HPDE6-E6E7 (cell line): Measurements from ENCODE around the gene RABGGTA.
A peak's percentile ranks its signal among the peaks of the same experiment; 100 is the strongest.

Source experiments
- DNase-seq: peaks from one replicate; pipeline ENCODE4 v3.0.0; 2011; ENCODE audit warnings: missing footprints; ENCODE audit errors: extremely low spot score

The RABGGTA gene

DNA sequence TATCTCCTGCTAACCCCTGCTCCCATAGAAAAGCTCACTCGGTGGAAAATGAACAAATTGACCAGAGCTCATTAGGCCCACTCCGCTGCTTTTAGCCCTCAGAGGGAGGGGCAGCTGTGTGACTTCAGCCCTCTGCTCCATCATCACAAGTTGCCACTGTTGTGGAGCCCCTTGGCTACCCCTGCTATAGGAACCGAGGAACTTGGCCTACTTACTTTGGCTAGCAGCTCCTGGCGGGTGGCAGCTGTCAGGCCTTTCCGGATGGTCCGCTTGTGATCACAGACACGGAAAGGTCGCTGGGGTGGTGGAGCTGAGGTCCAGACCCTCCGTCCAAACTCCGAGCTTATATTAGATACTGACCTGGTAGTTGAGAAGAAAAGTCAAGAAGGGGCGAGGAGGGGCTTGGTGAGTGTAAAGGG lies 35.8 kb upstream of the RABGGTA start:
- no peak for DNase-seq

DNA sequence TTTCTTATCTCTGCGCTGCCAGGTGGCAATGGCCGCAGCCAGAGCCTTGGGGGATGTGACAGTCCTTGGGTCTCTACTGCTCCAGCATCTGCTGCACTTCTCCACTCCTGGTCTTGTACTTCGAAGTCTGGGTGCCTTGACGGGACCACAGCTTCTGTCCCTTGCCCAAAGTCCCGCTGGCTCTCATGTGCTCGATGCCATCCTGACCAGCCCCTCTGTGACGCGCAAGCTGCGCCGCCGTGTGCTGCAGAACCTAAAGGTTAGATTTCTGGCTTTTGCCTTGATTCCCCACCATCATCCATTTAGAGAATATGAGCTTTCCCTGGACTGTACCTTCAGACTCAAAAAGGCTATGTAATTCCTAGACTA lies 32.6 kb upstream of the RABGGTA start:
- DNase-seq = no peak

DNA sequence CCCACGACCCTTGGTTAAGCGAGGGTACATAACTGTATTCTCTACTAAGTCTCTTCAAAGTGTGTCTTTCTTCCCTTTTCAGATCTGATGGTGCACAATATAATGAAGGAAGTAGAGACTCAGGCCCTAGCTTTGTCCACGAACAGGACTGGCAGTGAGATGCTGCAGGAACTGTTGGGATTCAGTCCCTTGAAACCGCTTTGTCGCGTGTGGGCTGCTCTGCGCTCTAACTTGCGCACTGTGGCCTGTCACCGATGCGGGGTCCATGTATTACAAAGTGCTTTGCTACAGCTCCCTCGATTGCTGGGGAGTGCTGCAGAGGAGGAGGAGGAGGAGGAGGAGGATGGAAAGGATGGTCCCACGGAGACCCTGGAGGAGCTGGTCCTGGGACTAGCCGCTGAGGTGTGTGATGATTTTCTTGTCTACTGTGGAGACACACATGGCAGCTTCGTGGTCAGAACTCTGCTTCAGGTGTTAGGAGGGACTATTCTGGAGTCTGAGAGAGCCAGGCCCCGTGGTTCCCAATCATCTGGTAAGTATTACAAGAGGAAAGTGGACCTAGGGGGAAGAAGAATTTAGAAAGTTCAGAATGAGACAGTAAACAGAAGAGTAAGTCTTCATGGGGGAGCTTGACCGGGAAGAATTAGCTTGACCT lies 29.1 kb upstream of the RABGGTA start:
- no peak for DNase-seq

DNA sequence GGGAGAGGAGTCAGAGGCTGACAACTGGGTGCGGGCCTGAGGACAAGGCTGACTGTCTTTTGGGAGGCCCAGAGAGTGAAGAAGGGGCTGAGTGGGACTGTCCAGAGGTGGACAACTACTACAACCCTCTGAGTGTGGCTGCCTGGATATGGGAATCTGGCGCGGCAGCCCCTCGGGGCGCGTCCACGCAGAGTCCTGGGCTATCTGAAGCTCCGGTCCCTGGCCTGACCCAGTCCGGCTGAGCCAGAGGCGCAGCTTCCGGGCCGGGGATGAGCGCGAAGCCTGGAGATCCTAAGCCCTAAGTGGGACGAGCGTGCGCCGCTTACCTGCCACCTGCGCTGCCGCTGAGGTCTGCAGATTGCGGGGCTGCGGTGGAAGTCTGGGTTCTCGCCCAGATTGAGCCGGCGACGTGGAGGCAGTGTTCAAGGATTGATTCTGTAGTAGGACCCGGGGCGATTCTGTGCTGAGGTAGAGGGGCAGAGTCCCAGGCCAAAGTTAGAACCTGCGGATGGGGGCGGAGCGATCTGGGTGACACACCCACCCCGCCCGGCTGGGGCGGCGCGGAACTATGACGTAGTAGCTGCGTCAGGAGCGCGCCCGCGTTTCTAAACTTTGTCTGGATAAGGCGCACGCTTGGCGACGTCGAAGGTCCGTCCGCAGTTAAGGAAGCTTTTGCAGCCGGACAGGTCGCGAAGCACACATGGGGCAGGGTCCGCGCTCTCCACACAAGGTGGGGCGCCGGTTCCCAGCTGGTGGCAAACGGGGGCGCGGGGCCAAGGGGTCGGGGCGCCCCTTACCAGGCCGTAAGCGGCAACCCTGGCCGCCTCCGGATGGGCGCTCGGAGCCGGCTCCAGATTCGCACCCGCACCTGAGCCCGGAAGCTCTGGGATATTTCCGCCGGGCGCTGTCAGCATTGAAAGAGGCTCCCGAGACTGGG lies 28.1 kb upstream of the RABGGTA start, which contains the start of the genes DHRS1 and NOP9:
DHRS1 (minus strand) TSS at position 526 of the 937 bp plus-strand sequence. CDS start 674 bp downstream, outside the sequence.
NOP9 (plus strand) TSS at position 596 of the 937 bp plus-strand sequence; CDS start at position 701, 105 bp downstream.
- peak; percentile 76 for DNase-seq

DNA sequence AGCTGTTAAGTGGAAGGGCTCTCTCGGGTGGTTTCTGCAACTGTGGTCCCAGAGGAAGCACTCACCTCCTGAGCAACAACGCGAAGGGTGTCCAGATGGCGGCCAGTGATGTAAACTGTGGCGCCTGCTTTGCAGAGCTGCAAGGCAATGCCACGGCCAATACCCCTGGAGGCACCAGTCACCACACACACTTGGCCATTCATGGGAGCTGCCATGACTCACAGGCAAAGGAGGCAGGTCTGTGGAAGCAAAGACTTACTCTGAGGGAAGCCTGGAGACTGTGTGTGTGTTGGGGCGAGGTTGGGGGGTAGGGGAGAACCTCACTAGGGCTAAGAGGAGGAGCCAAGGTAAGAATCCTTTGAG lies 27.5 kb upstream of the RABGGTA start:
- DNase-seq = peak; percentile 95

DNA sequence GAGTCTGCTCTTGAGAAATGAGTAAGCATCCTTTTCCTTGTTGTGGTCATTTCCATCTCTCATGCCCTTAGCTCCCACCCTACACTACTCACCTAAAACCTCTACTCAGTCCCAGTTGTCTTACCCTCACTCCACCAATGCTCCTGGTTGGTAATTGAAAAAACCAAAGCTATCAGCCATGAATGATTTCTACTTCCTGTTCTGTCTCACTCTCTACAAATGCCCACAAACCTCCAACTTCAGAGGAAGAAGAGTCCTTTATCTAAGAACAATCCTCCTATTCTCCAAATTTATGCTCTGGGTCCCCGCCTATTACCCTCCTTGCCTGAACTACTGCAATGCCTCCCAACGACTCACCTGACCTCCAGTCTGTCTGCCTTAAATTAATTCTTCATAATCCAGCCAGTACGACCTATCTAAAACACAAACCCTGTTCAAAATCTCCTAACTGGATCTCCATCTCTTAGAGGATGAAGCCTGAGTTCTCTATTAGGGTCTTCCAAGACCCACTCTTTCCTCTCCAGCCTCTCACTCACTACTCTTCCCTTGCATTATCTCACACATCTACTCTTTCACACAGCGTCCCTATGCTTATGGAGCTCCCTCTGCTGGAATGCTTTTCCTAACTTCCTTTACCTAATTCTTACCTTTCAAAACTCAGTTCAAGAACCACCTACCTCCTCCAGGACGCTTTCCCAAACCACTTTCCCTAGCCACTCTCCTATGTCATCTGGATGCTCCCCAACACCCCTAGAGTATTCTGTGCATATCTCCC lies 26.0 kb upstream of the RABGGTA start:
- DNase-seq = no peak

DNA sequence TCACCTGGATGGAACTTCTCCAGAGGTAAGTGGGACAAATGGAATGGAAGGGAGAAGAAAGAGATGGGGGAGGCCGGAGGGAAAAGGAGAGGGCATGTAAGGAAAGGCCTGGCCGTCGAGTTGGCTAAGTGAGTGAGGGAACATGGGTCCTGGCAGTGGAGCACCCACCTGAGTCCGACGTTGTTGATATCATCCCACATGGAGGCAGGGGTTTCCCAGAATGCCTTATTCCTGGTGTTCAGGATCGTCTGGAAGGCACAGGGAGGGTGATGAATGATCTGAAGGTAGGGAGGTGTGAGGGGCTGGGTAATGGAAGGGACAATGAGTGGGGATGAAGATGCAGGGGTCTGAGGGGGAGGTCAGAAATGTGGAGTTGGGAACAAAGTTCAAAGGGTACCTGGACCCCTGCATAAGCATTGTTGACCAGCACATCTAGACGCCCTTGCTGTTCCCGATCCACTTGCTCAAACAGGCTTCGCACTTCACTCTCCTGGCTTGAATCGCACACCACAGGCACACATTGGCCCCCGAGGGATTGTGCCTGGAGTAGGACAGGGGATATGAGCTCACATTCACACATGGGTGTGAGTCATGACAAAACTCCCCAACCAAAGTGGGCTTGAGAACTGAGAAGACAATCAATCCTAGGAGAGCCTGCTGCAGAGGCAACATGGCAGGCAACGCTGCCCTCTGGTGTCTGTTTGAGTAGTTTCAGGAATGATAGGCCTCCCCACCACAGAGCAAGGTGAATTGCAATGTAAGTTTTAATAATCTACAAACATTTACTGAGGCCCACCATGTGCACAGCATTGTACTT lies 25.2 kb upstream of the RABGGTA start:
- DNase-seq = peak; percentile 78

DNA sequence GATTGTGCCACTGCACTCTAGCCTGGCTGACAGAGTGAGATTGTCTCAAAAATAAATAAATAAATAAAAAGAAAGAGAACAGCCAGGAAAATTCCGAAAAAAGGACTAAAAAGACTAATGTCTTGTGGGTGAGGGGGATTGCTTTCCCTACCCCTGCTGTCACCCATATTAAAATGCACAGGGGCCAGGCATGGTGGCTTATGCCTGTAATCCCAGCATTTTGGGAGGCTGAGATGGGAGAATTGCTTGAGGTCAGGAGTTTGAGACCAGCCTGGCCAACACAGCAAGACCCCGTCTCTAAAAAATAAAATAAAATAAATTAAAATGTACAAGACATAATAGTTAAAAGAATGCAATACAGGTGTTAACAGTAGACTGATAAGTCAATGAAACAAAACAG lies 22.1 kb upstream of the RABGGTA start:
- no peak for DNase-seq

DNA sequence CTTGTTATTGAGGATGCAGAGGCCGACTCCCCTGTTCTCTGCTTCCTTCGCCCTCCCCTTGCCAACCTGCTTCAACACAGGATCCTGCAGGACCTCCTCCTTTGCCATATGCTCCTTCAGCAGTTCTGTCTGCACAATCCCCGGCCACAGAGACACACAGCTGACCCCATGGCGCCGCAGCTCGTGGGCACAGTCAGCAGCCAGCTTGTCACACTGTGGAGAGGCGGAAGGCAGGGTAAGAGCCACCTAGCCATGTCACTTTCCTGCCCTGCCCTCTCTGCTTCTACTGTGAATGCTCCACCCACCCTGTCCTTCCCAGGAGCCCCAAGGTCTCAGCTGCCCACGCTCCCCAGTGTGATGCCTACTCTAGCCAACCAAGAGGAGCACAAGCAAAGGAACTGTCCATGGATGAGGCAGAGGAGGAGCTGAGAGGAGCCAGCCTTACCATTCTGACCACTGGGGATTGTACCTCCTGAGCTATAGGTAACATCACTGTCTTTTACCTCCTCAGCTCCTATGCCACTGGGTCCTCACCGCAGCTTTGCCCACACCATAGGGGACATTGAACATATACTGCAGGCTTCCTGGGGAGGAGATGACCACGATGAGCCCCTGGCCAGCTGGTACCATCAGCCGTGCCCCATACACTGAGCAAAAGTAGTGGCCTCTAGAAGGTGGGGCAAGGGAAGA lies 20.9 kb upstream of the RABGGTA start:
- DNase-seq = no peak

DNA sequence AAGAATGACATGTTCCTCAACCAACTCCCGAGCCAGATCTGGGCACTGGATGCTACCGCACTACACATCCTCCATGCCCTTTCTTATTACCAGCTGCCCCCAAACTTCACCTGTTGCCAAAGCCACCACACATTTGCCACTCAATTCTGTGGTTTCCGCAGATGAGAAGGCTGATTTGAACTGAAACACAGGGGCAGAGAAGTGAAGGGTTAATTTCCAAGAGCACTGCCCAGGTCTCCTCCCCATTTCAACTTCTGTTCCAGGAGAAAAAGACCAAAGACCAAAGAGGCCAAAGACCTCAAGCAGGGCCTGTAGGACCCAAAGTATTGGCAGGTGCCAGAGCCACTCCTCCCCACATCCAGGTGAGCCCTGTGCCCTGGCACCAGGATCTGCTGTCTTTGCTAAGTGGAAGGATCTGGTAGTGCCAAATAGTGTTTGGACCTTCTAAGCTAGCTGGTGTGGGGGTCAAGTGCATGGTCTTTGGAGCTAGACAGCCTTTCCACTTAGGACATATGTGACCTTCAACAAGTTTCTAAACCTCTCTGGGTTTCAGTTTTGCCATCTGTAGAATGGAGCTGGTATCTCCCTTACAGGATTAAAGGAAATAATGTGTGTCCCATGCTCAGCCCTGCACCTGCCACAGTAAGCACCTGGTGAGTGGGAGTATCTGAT lies 20.2 kb upstream of the RABGGTA start:
- no peak for DNase-seq

DNA sequence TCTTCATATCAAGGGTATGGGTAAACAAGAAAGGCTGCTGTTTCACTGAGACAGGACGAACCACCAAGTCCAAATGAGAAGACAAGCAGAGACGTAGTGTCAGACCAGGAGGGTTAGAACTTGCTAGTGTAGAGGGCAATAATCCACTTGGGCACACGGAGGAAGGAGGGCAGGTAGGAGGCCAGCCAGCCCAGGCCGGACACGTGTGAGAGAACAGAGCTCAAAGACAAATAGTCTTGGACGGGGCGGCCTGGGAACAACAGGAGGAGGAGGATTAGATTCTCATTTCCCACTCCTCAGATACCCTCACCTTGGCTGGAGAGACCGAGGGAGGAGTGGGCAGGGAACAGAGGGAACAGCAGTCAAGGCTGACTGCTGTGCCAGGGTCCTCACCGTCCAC lies 19.3 kb upstream of the RABGGTA start:
- no peak for DNase-seq

DNA sequence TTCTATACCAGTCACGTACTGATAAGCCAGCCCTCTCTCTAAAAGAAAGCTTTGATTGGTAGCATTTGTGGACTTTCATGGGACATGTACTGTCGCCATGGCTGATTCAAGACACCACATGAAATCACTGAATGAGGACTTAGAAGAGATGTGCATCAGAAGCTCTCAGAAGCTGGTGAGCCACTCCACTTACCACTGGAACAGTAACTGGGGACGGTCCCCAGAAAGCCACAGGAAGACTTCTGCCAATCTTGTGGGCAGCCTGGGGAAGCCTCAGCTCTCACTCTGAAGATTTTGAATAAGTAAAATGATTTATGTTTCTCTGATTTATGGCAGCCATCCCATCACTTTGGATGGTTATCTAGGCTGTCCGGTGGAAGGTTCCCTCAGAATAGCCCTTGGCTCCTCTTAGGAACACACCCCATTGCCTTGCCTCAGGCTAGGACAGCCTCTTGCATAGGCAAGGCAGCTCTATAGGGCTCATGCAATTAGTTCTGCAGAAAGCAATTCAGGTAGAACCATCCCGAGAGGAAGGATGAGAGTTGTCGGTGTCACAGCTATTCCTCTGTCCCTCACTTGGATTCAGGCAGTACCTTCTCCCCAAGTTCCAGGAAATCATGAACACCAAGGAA lies 18.4 kb upstream of the RABGGTA start:
- no peak for DNase-seq

DNA sequence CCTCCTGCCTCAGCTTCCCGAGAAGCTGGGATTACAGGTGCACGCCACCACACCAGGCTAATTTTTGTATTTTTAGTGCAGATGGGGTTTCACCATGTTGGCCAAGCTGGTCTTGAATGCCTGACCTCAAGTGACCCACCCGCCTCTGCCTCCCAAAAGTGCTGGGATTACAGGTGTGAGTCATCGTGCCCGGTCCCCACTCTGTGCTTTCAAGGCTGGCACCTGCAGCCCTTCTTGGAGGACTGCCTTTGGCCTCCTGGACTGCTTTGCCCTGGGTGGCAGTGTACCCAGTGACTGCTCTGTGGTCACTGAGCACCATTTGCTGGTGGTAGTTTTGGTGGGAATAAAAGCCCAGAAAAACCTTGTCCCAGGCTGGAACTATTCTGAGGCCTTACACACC lies 15.6 kb upstream of the RABGGTA start:
- no peak for DNase-seq

DNA sequence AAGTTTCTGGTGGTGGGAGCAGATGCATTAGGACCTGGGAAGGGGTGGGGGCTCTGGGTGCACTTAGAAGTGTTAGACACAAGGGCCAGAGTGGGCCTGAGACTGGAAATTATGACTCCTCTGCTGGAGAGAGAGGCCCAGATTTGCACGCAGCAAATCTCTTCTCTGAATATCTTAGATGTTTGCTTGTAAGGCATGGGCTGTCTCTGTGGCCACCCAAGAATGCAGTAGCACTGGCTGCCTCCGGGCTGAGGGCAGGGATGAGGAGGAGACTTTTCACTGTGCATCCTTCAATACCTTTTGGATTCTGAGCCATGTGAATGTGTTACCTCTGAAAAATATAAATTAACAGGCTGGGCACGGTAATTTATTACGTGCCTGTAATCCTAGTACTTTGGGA lies 14.0 kb upstream of the RABGGTA start:
- DNase-seq = no peak

DNA sequence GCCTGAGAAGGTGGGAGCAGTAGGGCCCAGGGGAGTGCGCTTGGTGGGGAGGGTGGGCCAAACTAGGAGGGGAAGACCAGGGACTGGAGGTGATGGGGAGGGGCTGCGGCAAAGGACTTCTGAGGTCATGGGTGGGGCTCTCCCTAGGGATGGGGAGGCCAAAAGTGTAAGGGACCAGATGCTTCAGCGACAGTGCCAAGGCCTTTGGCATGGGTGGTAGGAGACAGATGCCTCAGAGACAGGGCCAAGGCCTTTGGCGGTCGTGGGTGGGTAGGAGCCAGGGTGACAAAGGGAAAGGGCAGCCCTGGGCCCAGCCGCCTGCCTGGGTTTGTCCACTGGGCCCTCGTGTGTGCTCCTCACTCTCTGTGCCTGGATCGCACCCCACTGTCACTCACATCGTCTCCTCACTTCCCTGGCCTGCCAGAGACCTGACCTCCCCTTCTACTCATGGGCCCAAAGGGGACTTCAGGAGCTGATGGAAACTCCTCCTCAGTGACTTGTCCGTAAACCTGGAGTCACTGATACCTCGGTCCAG lies 13.2 kb upstream of the RABGGTA start:
- no peak for DNase-seq

DNA sequence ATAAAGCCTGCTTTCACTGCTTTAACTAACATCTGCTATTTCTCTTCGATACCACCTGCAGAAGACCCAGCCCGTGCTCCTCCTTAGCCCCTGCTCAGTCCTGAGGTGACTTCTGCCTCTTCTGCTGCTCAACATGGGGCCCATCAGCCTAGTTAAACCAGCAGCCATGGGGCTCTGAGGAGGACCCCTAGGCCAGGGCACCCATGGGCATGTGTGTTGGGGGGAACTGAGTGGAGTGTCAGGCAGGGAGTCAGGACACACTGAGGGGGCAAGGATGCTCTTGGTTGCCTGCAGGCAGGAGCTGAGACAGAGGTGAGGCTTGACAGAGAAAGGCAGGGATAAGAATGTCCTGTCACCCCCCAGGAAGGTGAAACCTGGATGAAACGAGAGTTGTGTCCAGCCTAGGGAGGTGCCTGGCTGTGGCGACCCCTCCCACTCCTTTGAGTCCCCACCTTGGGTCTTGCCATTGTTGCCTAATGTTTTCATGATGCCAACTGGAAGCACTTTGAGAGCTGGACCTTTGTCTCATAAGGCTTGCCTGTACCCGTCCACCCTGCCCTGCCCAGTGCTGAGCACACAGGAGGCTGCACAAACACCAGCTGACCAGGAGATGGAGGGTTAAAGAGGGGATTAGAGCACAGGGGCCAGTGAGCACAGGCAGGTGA lies 12.5 kb upstream of the RABGGTA start:
- no peak for DNase-seq

DNA sequence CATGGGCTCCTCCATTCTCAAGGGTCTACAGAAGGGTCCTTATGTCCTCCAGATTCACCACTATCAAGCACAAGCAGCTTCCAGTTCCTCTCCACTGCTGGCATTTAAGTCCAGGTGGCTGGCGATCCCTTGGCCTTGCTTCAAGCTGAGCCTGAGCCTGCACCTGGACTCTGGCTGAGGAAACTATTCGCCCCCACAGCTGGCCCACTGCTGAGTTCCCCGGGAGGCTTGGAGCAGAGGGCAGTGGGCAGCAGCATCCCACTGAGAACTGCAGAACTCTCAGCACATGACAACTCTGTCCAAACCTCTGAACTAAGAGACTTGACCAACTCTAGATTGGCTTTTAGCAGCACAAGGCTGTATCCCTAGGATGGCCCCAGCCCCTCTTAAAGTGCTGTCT lies 11.3 kb upstream of the RABGGTA start:
- no peak for DNase-seq

DNA sequence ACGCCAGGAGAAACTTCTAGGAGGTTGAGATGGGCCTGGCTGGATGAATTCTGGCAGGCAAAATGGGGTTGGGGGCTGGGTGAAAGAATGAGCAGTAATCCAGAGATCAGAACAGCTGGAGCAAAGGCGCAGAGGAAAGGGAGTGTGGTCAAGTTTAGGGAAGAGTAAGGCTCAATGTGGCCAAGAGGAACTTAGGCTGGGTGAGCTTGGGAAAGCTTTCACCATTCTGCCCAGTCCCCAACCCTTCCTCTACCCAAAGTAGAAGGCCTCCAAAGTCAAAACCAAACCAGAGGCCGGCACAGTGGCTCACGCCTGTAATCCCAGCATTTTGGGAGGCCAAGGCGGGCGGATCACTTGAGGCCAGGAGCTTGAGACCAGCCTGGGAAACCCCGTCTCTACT lies 10.2 kb upstream of the RABGGTA start:
- DNase-seq = no peak
